GM19035 (cell line): Measurements from ENCODE around the gene PRPSAP1.
"Not testable (repeated sequence)": the region's sequence is repeated elsewhere in the genome, so short reads cannot be mapped to it uniquely, and the experiment has no call there.

ENCODE experiments used
- ATAC-seq: cut with Tn5 transposase; IDR thresholded peaks from one replicate; pipeline ENCODE4 v1.9.1; 2021; ENCODE audit not compliant: unreplicated experiment

PRPSAP1 gene

GRCh38 chr17:76360461-76360860, 6.7 kb upstream of the PRPSAP1 start:
- ATAC-seq = no peak

- ATAC-seq = not testable (repeated sequence)
Observed at GRCh38 chr17:76359776-76360175, 6.1 kb upstream of the PRPSAP1 start.

- no peak for ATAC-seq
Observed at GRCh38 chr17:76359375-76359774, 5.7 kb upstream of the PRPSAP1 start.

- ATAC-seq = no peak
Observed at GRCh38 chr17:76357597-76358158, 4.0 kb upstream of the PRPSAP1 start.

- no peak for ATAC-seq
Observed at GRCh38 chr17:76356803-76357456, 3.2 kb upstream of the PRPSAP1 start.

DNA sequence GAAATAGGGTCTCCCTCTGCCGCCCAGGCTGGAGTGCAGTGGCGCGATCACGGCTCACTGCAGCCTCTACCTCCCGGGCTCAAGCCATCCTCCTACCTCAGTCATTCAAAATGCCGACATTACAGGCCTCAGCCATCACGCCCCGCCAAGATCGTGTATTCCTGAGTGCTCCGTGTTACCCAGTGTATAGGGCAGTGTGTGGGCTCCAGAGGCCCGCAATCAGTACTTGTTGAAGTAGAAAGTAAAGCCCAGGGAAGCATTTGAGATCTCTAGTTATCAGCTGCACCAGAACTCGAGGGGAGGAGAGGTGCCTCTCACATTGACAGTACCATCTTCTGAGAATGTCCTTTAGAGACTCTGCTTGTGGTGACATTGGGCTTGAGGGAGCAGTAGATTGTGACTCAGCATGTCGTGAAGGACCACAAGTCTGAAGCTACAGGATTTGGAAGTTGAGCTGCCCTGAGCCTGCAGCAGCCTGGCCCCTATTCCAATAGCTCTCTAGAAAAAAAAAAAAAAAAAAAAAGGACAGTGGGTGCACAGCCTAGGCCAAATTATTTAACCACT, 1.1 kb upstream of the PRPSAP1 start:
- ATAC-seq = no peak

DNA sequence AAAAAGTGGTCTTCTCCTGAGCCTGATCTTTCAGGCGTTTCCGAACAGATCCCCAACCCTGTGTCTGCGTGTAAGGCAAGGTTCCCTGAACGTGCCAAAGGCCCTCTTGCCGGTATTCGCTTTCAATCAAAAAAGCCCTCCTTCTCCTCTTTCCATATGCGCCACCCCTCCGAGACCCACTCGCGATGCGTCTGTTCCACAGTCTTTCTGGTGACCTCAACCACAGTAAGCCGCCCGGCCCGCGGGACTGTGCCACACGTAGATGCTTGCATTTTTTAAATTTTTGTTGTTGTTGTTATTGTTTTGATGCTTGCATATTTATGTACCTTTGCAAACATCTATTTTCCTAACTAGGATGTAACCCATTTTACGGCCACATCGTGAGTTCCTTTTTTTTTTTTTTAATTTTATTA, 607 bp upstream of the PRPSAP1 start:
- ATAC-seq = no peak

DNA sequence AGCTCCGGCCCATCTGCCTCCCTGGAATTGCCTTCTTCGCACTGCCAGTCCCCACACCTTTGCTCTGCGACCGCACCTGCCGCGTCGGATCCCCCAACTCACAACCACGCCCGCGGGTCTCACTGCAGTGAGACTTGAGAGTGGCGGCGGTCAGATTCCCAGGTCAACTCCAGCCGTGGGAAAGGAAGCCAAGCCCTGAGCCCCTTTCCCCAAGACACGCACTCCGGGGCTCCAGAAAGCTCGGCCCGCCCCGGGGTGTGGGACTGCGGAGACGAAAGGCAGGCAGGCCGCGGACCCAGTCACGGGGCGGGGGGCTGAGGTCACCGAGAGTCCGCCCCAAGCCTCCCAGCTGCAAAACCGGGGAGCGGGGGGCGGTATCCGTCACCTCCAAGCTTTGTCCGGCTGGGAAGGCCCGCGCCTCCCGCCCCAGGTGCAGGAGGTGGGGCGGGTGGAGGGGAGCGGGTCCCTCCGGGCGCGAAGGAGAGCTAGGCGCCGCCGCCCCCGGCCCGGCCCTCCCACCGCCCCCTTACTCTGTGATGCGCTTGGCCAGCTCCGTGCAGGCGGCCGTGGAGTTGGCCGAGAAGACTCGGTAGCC, 615 bp downstream of the PRPSAP1 start:
- ATAC-seq = peak; percentile 20

DNA sequence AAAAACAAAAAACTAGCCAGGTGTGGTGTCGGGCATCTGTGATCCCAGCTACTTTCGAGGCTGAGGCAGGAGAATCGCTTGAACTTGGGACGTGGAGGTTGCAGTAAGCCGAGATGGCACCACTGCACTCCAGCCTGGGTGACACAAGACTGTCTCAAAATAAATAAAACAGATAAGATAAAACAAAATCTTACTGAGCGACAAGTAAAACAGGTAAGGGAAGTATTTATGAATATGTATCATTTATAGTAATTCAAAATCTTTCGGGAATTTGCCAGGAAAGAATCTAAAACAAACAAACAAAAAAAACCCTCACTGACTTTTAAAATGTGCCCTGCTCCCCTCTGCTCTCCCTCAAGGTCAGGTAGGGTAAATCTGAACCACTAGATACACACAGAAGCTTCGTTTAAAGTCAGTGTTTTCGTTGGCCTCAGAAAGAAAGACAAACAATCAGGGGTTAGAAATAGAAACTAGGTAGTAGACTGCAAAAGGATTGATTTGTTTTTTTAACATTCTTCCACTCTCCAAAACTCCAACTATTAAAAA, 2.1 kb downstream of the PRPSAP1 start:
- ATAC-seq = no peak

DNA sequence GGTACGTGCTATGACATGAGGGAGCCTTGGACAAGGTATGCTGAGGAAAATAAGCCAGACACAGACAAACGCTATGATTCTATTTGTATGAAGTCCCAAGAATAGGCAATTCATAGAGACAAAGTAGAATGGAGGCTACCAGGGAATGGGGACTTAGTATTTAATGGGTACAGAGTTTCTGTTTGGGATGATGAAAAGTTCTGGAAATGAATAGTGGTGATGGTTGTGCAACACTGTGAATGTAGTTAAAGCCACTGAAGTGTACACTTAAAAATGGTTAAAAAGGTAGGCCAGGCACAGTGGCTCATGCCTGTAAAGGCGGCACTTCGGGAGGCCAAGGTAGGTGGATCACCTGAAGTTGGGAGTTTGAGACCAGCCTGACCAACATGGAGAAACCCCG, 3.3 kb downstream of the PRPSAP1 start:
- no peak for ATAC-seq

GRCh38 chr17:76346936-76347335, 6.8 kb downstream of the PRPSAP1 start:
- ATAC-seq = not testable (repeated sequence)

GRCh38 chr17:76345377-76345974, 8.2 kb downstream of the PRPSAP1 start:
- no peak for ATAC-seq

DNA sequence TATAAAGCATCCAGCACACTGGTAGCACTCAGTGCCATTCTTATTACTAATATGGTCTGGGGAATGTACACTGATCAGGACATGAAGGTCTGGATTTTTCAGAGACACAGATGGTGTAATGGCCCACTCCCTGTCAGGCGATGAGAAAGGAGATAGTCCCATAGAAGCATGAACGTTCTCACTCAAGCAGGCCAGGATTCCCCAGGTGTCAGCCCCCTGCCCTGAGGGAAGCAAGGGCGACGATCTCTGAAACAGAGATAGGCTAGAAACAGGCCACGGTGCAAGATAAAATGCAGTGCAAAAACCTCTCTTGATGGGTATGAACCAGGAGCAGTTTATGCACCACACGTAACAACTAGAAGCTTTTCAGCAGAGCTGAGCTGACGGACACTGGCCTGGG, 10.6 kb downstream of the PRPSAP1 start:
- ATAC-seq = no peak

DNA sequence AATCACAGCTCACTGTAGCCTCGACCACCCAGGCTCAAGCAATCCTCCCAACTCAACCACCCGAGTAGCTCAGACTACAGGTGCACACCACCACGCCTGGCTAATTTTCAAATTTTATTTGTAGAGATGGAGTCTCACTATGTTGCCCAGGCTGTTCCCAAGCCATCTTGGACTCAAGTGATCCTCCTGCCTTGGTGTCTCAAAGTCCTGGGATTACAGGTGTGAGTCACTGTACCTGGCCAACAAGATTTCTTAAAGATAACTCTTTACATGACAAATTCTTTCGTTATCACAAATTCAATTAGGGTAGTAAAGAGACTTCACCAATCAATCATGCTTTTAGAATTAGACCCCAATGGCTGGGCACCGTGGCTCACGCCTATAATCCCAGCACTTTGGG, 12.4 kb downstream of the PRPSAP1 start:
- ATAC-seq = no peak

- no peak for ATAC-seq
Observed at GRCh38 chr17:76337413-76337777, 16.3 kb downstream of the PRPSAP1 start.

DNA sequence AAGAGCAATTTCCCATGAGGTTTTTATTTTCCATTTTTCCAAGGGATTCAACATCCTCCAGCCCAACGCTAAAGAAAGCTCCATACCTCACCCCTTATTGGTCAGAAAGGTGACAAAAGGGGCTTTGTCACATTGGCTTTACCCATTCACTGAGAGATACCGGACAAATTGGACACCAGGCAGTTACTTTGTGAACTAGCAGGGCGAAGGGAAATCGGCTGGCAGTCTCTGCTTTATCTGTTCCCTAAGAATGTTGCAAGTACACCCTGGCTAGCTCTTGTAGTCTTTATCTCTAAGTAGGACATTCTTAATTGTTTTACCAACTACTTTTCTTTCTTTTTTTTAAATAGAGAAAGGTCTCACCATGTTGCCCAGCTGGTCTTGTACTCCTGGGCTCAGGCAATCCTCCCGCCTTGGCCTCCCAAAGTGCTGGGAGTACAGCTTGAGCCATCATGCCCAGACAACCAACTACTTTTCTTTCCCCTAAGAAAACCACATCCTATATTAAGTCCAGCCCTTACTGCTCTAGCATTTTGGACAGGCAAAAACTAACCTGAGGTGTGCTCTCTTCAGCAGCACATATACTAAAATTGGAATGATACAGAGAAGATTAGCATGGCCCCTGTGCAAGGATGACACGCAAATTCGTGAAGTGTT, 16.8 kb downstream of the PRPSAP1 start:
- no peak for ATAC-seq

DNA sequence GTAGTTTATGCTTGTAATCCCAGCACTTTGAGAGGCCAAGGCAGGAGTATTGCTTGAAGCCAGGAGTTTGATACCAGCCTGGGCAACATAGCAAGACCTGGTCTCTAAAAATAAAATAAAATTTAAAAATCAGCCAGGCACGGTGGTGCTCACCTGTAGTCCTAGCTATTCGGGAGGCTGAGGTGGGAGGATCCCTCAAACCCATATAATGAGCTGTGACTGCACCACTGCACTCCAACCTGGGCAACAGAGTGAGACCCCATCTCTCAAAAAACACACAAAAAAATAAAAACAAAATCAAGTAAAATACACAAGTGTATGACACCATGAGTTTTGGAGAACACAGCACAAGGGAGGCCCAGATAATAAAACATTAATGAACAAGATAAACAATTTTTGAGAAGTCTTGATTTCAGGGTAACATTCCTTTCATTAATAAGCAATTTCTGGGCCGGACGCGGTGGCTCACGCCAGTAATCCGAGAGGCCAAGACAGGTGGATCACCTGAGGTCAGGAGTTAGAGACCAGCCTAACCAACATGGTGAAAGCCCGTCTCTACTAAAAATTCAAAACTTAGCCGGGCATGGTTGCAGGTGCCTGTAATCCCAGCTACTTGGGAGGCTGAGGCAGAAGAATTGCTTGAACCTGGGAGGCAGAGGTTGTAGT, 17.9 kb downstream of the PRPSAP1 start:
- ATAC-seq = no peak

DNA sequence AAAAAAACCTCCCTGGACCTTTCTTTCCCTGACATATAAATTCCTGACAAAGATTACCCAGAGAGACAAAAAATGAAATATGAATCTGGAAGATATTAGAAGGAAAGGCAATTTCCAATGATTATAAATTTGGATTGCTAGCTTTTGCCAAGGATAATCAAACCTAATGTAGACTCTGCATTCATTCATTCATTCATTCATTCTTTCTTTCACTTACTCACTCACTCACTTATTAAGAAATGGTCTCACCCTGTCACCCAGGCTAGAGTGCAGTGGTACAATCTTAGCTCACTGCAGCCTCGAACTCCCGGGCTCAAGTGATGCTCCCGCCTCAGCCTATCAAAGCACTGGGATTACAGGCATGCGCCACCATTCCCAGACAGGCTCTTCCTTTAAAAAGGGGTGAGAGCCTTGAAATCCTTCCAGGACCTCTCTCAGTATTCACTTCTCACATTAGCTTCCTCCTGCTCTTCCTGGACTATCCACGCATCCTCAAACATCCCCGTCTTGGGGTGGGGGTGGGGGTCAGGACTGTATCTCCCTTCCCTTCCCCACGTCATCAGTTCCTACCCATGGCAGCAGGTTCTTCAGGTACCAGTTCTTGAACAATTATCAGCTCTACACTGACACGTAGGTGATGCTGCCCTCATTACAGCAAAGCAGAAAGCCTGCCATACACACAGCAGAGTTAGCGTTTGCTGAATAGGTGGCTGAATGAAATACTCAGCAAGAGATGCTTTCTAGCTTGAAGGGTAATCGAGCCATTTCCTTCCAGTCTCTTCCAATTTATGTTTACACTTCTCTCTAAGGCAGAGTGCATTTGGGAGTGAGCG, 19.8 kb downstream of the PRPSAP1 start:
- ATAC-seq = no peak

- ATAC-seq = no peak
Observed at GRCh38 chr17:76331083-76331482, 22.6 kb downstream of the PRPSAP1 start.

DNA sequence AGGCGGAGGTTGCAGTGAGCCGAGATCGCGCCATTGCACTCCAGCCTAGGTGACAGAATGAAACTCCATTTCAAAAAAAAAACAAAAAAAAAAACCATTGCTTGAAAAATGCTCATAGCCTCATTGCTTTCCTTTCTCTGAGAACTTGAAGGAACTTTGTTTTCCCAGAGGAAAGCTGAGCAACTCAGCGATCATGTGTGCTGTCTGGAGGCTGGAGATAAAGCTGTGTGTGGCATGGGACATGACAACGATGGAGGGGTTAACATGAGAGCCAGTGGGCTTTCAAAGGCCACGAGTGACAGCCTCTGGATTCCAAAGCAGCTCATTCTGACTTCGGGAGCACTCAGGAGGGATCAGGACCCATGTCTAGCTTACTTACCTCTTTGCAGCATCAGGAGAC, 24.1 kb downstream of the PRPSAP1 start:
- no peak for ATAC-seq
